Measurements from ENCODE around the gene GPC5. TPM values are rescaled to one million over a fixed set of nuclear protein-coding genes. Genes with fewer than 3 reads are reported as not detected.

Gene GPC5
- total RNA-seq, 1 donor from 2014 or later: 2.5 TPM

DNA sequence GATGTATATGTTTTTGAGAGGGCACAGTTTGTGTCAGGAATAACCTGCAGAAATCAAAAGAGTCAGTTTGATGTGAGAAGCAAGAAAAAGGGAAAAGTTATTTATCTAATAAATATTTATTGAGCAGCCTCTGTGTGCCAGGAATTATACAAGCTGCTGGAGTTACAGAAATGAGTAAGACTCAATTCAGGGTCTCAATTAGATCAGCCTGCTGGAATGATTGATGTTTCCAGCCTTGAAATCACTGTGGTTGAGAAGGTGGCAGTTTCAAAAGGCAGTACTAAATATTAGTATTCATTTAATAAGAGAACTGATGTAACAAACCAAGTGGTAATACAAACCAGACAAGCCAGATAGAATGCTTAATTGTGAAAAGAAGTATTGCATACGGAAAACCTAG, 1045.8 kb downstream of the GPC5 start:
- peaks cover 12% of the 10 kb centered on the region for H3K9me3 Mint-ChIP-seq

DNA sequence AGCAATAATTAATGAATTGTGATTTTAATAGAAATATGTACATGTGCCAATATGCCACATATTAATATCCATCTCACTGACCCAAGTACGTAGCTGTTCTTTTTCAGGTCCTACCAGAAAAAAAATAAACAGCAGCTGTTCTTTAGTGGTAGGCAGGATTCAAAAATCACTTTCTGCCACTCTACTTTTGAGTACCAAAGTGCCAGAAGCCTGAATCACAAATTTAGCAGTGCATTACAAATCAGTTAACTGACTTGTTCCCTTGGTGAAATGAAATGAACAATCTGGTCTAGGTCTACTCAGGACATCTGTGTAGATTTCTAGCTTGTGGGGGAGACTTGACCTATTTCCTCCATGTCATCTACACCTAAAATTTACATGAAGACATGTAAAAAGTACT, 1052.6 kb downstream of the GPC5 start:
- Mint-ChIP-seq H3K4me3 (no peak overlapping the region), H3K36me3 (peaks cover 2% of the 10 kb centered on the region), H3K27ac (no peak overlapping the region), H3K9me3 (peaks cover 5% of the 10 kb centered on the region), H3K27me3 (ENCODE audit: low read depth) (no peaks in the 10 kb centered on the region), H3K4me1 (peaks cover 18% of the 10 kb centered on the region)
- TF ChIP-seq, protein P1, sequence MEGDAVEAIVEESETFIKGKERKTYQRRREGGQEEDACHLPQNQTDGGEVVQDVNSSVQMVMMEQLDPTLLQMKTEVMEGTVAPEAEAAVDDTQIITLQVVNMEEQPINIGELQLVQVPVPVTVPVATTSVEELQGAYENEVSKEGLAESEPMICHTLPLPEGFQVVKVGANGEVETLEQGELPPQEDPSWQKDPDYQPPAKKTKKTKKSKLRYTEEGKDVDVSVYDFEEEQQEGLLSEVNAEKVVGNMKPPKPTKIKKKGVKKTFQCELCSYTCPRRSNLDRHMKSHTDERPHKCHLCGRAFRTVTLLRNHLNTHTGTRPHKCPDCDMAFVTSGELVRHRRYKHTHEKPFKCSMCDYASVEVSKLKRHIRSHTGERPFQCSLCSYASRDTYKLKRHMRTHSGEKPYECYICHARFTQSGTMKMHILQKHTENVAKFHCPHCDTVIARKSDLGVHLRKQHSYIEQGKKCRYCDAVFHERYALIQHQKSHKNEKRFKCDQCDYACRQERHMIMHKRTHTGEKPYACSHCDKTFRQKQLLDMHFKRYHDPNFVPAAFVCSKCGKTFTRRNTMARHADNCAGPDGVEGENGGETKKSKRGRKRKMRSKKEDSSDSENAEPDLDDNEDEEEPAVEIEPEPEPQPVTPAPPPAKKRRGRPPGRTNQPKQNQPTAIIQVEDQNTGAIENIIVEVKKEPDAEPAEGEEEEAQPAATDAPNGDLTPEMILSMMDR (IDR thresholded peaks at IDR 0.05; ENCODE audit: unreplicated experiment): no peak
- DNase-seq (ENCODE audit: low spot score in 2 of 2, unreplicated experiment in 2 of 2): no peak

More for the DNA sequence above, 1045.8 kb downstream of the GPC5 start:
- H3K4me3 Mint-ChIP-seq: no peak overlapping the region
- DNase-seq (ENCODE audit: low spot score in 2 of 2, unreplicated experiment in 2 of 2): no peak
- peaks cover 15% of the 10 kb centered on the region for H3K4me1 Mint-ChIP-seq
- TF ChIP-seq, protein P1 (IDR thresholded peaks at IDR 0.05; ENCODE audit: unreplicated experiment): no peak
- H3K27ac Mint-ChIP-seq: no peak overlapping the region
- H3K27me3 Mint-ChIP-seq (ENCODE audit: low read depth): no peaks in the 10 kb centered on the region
- peaks cover 2% of the 10 kb centered on the region for H3K36me3 Mint-ChIP-seq

DNA sequence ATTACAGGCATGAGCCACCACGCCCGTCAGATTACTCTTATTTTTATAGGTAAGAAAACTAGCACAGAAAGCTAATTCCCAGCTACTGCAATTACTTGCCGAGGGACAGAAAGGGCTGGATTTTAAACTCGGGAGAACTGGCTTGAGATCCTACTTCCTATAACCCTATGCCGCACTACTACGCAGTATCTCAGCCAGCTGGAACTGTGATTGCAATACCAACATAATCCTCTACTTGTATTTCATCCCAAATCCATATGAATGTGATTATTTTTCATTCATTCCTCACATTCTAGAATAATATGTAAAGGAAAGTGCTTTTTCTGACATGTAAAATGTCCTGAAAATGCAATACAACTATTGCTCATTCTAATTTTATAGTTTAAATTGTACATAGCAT, 1054.4 kb downstream of the GPC5 start:
- no peak overlapping the region for H3K4me3 Mint-ChIP-seq
- H3K9me3 Mint-ChIP-seq: no peaks in the 10 kb centered on the region
- no peaks in the 10 kb centered on the region for H3K27me3 Mint-ChIP-seq (ENCODE audit: low read depth)
- no peak for DNase-seq (ENCODE audit: low spot score in 2 of 2, unreplicated experiment in 2 of 2)
- H3K27ac Mint-ChIP-seq: no peak overlapping the region
- H3K36me3 Mint-ChIP-seq: no peaks in the 10 kb centered on the region
- TF ChIP-seq, protein P1 (IDR thresholded peaks at IDR 0.05; ENCODE audit: unreplicated experiment): no peak
- peaks cover 14% of the 10 kb centered on the region for H3K4me1 Mint-ChIP-seq

DNA sequence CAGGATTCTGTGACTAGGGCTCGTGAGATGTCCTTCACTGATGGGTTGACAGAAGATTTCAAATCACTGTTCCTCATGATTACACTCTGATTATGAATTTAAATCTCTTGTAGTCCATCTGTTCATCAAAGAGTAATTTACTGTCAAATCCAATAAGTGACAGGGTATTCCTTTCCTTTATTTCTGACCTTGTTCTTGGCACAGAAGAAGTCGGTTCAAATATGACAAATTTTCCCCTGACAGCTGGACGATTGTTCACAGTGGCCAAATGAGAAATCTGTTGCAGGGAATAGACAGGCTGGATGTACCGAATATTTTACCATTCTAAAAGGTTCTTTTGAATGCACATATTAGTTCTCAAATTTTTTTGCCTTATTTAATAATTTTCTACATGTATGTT, 1060.9 kb downstream of the GPC5 start:
- TF ChIP-seq, protein P1 (IDR thresholded peaks at IDR 0.05; ENCODE audit: unreplicated experiment): no peak
- Mint-ChIP-seq H3K4me1 (peaks cover 17% of the 10 kb centered on the region), H3K9me3 (no peaks in the 10 kb centered on the region), H3K27ac (no peak overlapping the region), H3K36me3 (no peaks in the 10 kb centered on the region), H3K4me3 (no peak overlapping the region), H3K27me3 (ENCODE audit: low read depth) (no peaks in the 10 kb centered on the region)
- no peak for DNase-seq (ENCODE audit: low spot score in 2 of 2, unreplicated experiment in 2 of 2)

DNA sequence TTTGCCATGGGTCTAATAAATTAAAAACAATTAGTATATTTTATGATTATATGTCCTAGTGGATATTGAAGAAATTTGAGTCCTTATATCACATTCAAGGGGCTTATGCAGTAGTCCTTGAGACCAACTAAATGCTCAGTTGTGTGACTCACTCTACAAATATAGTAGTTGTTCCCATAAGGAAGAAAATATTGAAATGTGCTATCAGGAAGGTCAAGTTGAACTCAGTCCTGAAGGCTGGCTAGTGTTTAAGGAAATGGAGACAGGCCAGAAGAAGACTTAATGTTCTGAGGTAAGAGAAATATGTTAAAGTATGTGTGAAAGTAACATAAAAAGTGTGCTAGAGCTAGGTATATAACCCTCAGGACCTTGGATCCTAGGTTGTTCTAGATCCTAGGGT, 1062.1 kb downstream of the GPC5 start:
- no peak for DNase-seq (ENCODE audit: low spot score in 2 of 2, unreplicated experiment in 2 of 2)
- TF ChIP-seq, protein P1 (IDR thresholded peaks at IDR 0.05; ENCODE audit: unreplicated experiment): no peak
- H3K36me3 Mint-ChIP-seq: no peaks in the 10 kb centered on the region

DNA sequence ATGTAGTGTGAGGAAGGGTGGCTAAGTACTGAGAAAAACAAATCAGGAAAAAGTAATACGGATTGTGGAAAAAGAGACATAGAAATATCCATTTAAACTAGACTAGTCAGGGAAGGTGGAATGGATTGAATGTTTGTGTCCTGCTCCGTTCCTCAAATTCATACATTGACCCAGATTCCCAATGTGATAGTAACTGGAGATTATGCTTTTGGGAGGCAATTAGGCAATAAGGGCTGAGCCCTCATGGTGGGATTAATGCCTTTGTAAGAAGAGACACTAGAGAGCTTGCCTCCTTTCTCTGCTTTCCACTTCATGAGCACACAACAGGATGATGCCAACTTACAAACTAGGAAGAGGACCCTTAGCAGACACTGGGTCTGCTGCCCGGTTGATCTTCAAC, 1063.0 kb downstream of the GPC5 start:
- no peak for DNase-seq (ENCODE audit: low spot score in 2 of 2, unreplicated experiment in 2 of 2)
- H3K27me3 Mint-ChIP-seq (ENCODE audit: low read depth): no peaks in the 10 kb centered on the region
- TF ChIP-seq, protein P1 (IDR thresholded peaks at IDR 0.05; ENCODE audit: unreplicated experiment): no peak
- no peaks in the 10 kb centered on the region for H3K9me3 Mint-ChIP-seq
- no peaks in the 10 kb centered on the region for H3K36me3 Mint-ChIP-seq
- H3K4me1 Mint-ChIP-seq: peaks cover 14% of the 10 kb centered on the region
- H3K4me3 Mint-ChIP-seq: no peak overlapping the region
- no peak overlapping the region for H3K27ac Mint-ChIP-seq

More for the DNA sequence above, 1062.1 kb downstream of the GPC5 start:
- peaks cover 17% of the 10 kb centered on the region for H3K4me1 Mint-ChIP-seq
- H3K27ac Mint-ChIP-seq: no peak overlapping the region
- no peaks in the 10 kb centered on the region for H3K27me3 Mint-ChIP-seq (ENCODE audit: low read depth)
- no peak overlapping the region for H3K4me3 Mint-ChIP-seq
- no peaks in the 10 kb centered on the region for H3K9me3 Mint-ChIP-seq
